Measurements from ENCODE around the gene SEC24D.

SEC24D gene

GRCh38 chr4:118760092-118760491 is 75.8 kb downstream of the SEC24D start:
- ChIA-PET POLR2A (no interaction called here), CTCF (interaction anchor here (0.5 to 0.7 kb wide), 3 partner anchors 12 to 1653 kb away, joined by 3 to 4 read pairs (median 3); no protein-coding TSS in a partner anchor)
- Histone ChIP-seq H3K4me1 (ENCODE audit: control insufficient read depth, insufficient read depth, low read length) (no peaks in the 10 kb centered on the region; the same call in 1 of the 2 replicates), H3K36me3 (ENCODE audit: control insufficient read depth in 2 of 2, insufficient read depth in 1 of 2, low read length in 2 of 2) (peaks cover 0 to 35% of the 10 kb centered on the region in 2 experiments; a peak in 1 of 3 replicates), H3K9me3 (ENCODE audit: control insufficient read depth, insufficient read depth, low read depth, low read length) (no peaks in the 10 kb centered on the region), H3K27ac (ENCODE audit: extremely low read depth, low read depth, low read length) (no peak overlapping the region), H3K4me3 (ENCODE audit: low read depth, low read length) (no peak overlapping the region)
- TF ChIP-seq PBX3 (CRISPR knock-in tag; IDR thresholded peaks at IDR 0.05), result no peak
- TF ChIP-seq ZNF530 (tag by site-specific recombination; IDR thresholded peaks at IDR 0.05; ENCODE audit: low read depth), result no peak
- no peak for TF ChIP-seq ELK4 (IDR thresholded peaks at IDR 0.05; ENCODE audit: borderline replicate concordance, low read depth, low read length)
- TF ChIP-seq ZNF133 (tag by site-specific recombination; IDR thresholded peaks at IDR 0.05), result no peak
- TF ChIP-seq ZNF776 (tag by site-specific recombination; IDR thresholded peaks at IDR 0.05; ENCODE audit: borderline replicate concordance), result no peak
- TF ChIP-seq CTCF (tag by site-specific recombination; IDR thresholded peaks at IDR 0.05), result no peak
- no peak for TF ChIP-seq ZSCAN16 (tag by site-specific recombination; IDR thresholded peaks at IDR 0.05)
- no peak for TF ChIP-seq ZNF785 (tag by site-specific recombination; IDR thresholded peaks at IDR 0.05)
- no peak for TF ChIP-seq GLIS2 (tag by site-specific recombination; IDR thresholded peaks at IDR 0.05)
- TF ChIP-seq BCL11B (tag by site-specific recombination; IDR thresholded peaks at IDR 0.05; ENCODE audit: low read depth), result no peak
- no peak for TF ChIP-seq ZNF791 (tag by site-specific recombination; IDR thresholded peaks at IDR 0.05)
- no peak for TF ChIP-seq MEIS1 (CRISPR knock-in tag; IDR thresholded peaks at IDR 0.05; ENCODE audit: borderline replicate concordance)
- TF ChIP-seq ZNF501 (tag by site-specific recombination; IDR thresholded peaks at IDR 0.05), result no peak
- no peak for TF ChIP-seq ZNF549 (tag by site-specific recombination; IDR thresholded peaks at IDR 0.05)
- TF ChIP-seq ZFHX2 (tag by site-specific recombination; conservative IDR thresholded peaks at IDR 0.05), result no peak
- no peak for TF ChIP-seq ZNF692 (tag by site-specific recombination; IDR thresholded peaks at IDR 0.05)

- no peak overlapping the region for H3K4me3 ChIP-seq (ENCODE audit: low read depth, low read length)
- H3K27ac ChIP-seq (ENCODE audit: extremely low read depth, low read depth, low read length), result no peak overlapping the region
- H3K9me3 ChIP-seq (ENCODE audit: control insufficient read depth, insufficient read depth, low read depth, low read length), result no peaks in the 10 kb centered on the region
- H3K4me1 ChIP-seq (ENCODE audit: control insufficient read depth, insufficient read depth, low read length), result no peaks in the 10 kb centered on the region; the same call in 1 of the 2 replicates
- ChIA-PET POLR2A (no interaction called here), CTCF (interaction anchor here (0.5 to 0.7 kb wide), 2 partner anchors 12 to 20 kb away, joined by 3 read pairs; no protein-coding TSS in a partner anchor)
- peaks cover 0 to 31% of the 10 kb centered on the region in 2 experiments; a peak in 1 of 3 replicates for H3K36me3 ChIP-seq (ENCODE audit: control insufficient read depth in 2 of 2, insufficient read depth in 1 of 2, low read length in 2 of 2)
- TF ChIP-seq ZNF626 (tag by site-specific recombination; IDR thresholded peaks at IDR 0.05) (no peak), TRIM28 (IDR thresholded peaks at IDR 0.05; ENCODE audit: borderline replicate concordance, low read length) (no peak), ATF2 (tag by site-specific recombination; IDR thresholded peaks at IDR 0.05; ENCODE audit: low read depth) (no peak), AEBP2 (tag by site-specific recombination; IDR thresholded peaks at IDR 0.05; ENCODE audit: borderline replicate concordance) (no peak), ZNF560 (tag by site-specific recombination; IDR thresholded peaks at IDR 0.05; ENCODE audit: borderline replicate concordance) (no peak), TSHZ1 (tag by site-specific recombination; IDR thresholded peaks at IDR 0.05; ENCODE audit: borderline replicate concordance) (no peak)
Measured at GRCh38 chr4:118759481-118759880, 76.4 kb downstream of the SEC24D start.

Measured in HEK293 (cell line).